Right lobe of liver (tissue), 6 donors: ENCODE results near the gene FEM1B. TPM values are rescaled to one million over a fixed set of nuclear protein-coding genes. Genes with fewer than 3 reads are reported as not detected.

Source experiments
- ATAC-seq, 4 donors: fragments of 200-7000 bp; cut with Tn5 transposase; one replicate each; pipeline ENCODE4 v1.9.1; 2020; ENCODE audit warnings: mild to moderate bottlenecking in 4 of 4, moderate library complexity in 4 of 4
- DNase-seq, 3 donors: peaks; one replicate each; pipeline ENCODE4 v3.0.0-alpha.2; 2020
- H3K27ac ChIP-seq, 3 donors: fragments of 200-600 bp; one replicate each; pipeline ENCODE4 v1.8.0; 2022
- H3K27me3 ChIP-seq, 2 donors: fragments of 200-600 bp; one replicate each; pipeline ENCODE4 v1.8.0; 2022
- H3K36me3 ChIP-seq, 4 donors: fragments of 200-600 bp; sonication (generic) in 1 of 4; one replicate each; pipeline versions ENCODE4 v1.5.1 to v1.8.0; 2017 to 2022; ENCODE audit warnings: control low read depth in 1 of 4
- H3K4me1 ChIP-seq, 4 donors: fragments of 200-600 bp; sonication (generic) in 1 of 4; one replicate each; pipeline versions ENCODE4 v1.5.1 to v1.8.0; 2017 to 2022; ENCODE audit warnings: control low read depth in 1 of 4
- H3K4me3 ChIP-seq, 3 donors: fragments of 200-600 bp; one replicate each; pipeline ENCODE4 v1.8.0; 2022
- H3K9me3 ChIP-seq, 4 donors: fragments of 200-600 bp; sonication (generic) in 1 of 4; one replicate each; pipeline versions ENCODE4 v1.5.1 to v1.8.0; 2017 to 2022; ENCODE audit warnings: control low read depth in 1 of 4
- POLR2A ChIP-seq: fragments of 450-650 bp; IDR thresholded peaks from one replicate; pipeline ENCODE4 v1.6.1; 2017; ENCODE audit warnings: antibody characterized with exemption, mild to moderate bottlenecking
- WGBS: methylation state at CpG from one replicate; pipeline ENCODE4 v1.1.6; 2018; ENCODE audit warnings: low coverage, low lambda C conversion rate; ENCODE audit not compliant: insufficient coverage; ENCODE audit errors: missing lambda C conversion rate; 5-methylcytosine and 5-hydroxymethylcytosine counted together
- intact Hi-C, 2 donors: fragments of 100-400 bp; cut with DNase I; formaldehyde crosslinking; loops; one replicate each; pipeline versions ENCODE4 v1.11.2 to v1.14.1; 2022
- total RNA-seq, 6 experiments: library from RNA; depleted of rRNA in 2 of 6; stranded (reverse); fragments of >200 nt in 2 of 6; fragmentation: NEBNext Ultra II Directional in 3 of 6; extraction: Animal tissue kit (Norgen Biotek cat#: 25700) in 3 of 6; gene quantifications; one replicate each; pipeline versions ENCODE4 v1.1.0 to v1.2.4, GENCODE V29; 2016 to 2023
- donor health status: DM: no; HTN: yes; CAD: no.
- donor health status: DM: no; HTN: no; CAD: no.
- donor health status: DM: no; HTN: no; CAD: no.
- donor health status: DM: no; HTN: yes; CAD: no.
- donor health status: DM: no; HTN: yes; CAD: no.

FEM1B gene
- total RNA-seq, 6 experiments from 2014 or later: 17.7 to 28.3 (median 23.1) TPM

GRCh38 chr15:68344600-68344999 is 67.1 kb downstream of the FEM1B start:
- WGBS: 94% methylated on average over 5 of the region's 7 CpGs
- intact Hi-C loops: no loop called here
- Histone ChIP-seq H3K36me3 (no peaks in the 10 kb centered on the region), H3K27ac (no peak overlapping the region), H3K9me3 (no peaks in the 10 kb centered on the region), H3K4me3 (no peak overlapping the region), H3K27me3 (no peaks in the 10 kb centered on the region), H3K4me1 (no peaks in the 10 kb centered on the region)
- no peak for TF ChIP-seq POLR2A
- DNase-seq (no peak), ATAC-seq (no peak)

Other genes with a start within 250 kb of the FEM1B start
- gene PIAS1, start 223.4 kb upstream of the FEM1B start, total RNA-seq: 10 to 100 TPM in 5 of 6 experiments, 1 to 10 TPM in 1; 8.1 to 17.3 (median 13.1) TPM
- 1 to 10 TPM; 3.3 to 9.8 (median 6.1) TPM for gene CALML4, start 72.4 kb upstream of the FEM1B start, total RNA-seq
- gene CLN6, start 48.0 kb upstream of the FEM1B start, total RNA-seq: 10 to 100 TPM; 10.7 to 24.3 (median 15.2) TPM
- gene ITGA11, start 154.4 kb downstream of the FEM1B start, total RNA-seq: 1 to 10 TPM in 1 of 6 experiments, under 1 TPM in 5; 0.51 to 1.4 (median 0.73) TPM